Stimulated activated CD4-positive, alpha-beta T cell treated with anti-CD3 and anti-CD28 coated beads, TNF-alpha, amount 100 ng/mL, for 48 hours (primary cell): Measurements from ENCODE around the gene TBX3.
A peak's percentile ranks its signal among the peaks of the same experiment; 100 is the strongest.

Experiments used
- DNase-seq, 3 donors: peaks; one replicate each; pipeline ENCODE4 v3.0.0-alpha.2; 2020; ENCODE audit warnings: low read depth in 3 of 3

TBX3 gene

GRCh38 chr12:114668151-114668885 is 15.7 kb downstream of the TBX3 start:
- peak in 1 of 3 donors; percentile 4 for DNase-seq

- no peak for DNase-seq
These were observed 16.3 kb downstream of the TBX3 start for GRCh38 chr12:114667669-114668150.

- DNase-seq, result no peak
These were observed 17.0 kb downstream of the TBX3 start for GRCh38 chr12:114666746-114667668.

- no peak for DNase-seq
These were observed 18.3 kb downstream of the TBX3 start for GRCh38 chr12:114665411-114666260.

- no peak for DNase-seq
These were observed 19.2 kb downstream of the TBX3 start for GRCh38 chr12:114664651-114665320.

GRCh38 chr12:114662512-114663177 is 21.3 kb downstream of the TBX3 start:
- DNase-seq, result peak; percentile 30 to 53 (median 30)

GRCh38 chr12:114661245-114661644 is 22.7 kb downstream of the TBX3 start:
- DNase-seq, result no peak

- no peak for DNase-seq
These were observed 24.9 kb downstream of the TBX3 start for GRCh38 chr12:114659084-114659483.

GRCh38 chr12:114658002-114658441 is 26.0 kb downstream of the TBX3 start:
- no peak for DNase-seq

- no peak for DNase-seq
These were observed 26.4 kb downstream of the TBX3 start for GRCh38 chr12:114657597-114657920.

GRCh38 chr12:114656906-114657596 is 26.9 kb downstream of the TBX3 start:
- DNase-seq, result no peak

- DNase-seq, result no peak
These were observed 27.8 kb downstream of the TBX3 start for GRCh38 chr12:114655934-114656749.

- no peak for DNase-seq
These were observed 34.4 kb downstream of the TBX3 start for GRCh38 chr12:114649585-114649984.

GRCh38 chr12:114648711-114649110 is 35.3 kb downstream of the TBX3 start:
- DNase-seq, result no peak

GRCh38 chr12:114638790-114639435 is 45.1 kb downstream of the TBX3 start:
- DNase-seq, result no peak

GRCh38 chr12:114636723-114637480 is 47.1 kb downstream of the TBX3 start:
- DNase-seq, result no peak

GRCh38 chr12:114631242-114631641 is 52.7 kb downstream of the TBX3 start:
- no peak for DNase-seq

- DNase-seq, result no peak
These were observed 55.8 kb downstream of the TBX3 start for GRCh38 chr12:114628199-114628598.
